ENCODE results near the gene ZNF79.

ZNF79 gene

GRCh38 chr9:127398275-127398647 is 25.9 kb upstream of the ZNF79 start:
- no peak overlapping the region for H3K4me3 ChIP-seq (ENCODE audit: low read depth, low read length)
- TF ChIP-seq CTCF (IDR thresholded peaks at IDR 0.05; ENCODE audit: borderline replicate concordance, insufficient read depth, low read depth, low read length), result no peak

- TF ChIP-seq CTCF (IDR thresholded peaks at IDR 0.05; ENCODE audit: borderline replicate concordance, insufficient read depth, low read depth, low read length), result no peak
- no peak overlapping the region for H3K4me3 ChIP-seq (ENCODE audit: low read depth, low read length)
Observed at GRCh38 chr9:127398715-127399400, 25.3 kb upstream of the ZNF79 start.

DNA sequence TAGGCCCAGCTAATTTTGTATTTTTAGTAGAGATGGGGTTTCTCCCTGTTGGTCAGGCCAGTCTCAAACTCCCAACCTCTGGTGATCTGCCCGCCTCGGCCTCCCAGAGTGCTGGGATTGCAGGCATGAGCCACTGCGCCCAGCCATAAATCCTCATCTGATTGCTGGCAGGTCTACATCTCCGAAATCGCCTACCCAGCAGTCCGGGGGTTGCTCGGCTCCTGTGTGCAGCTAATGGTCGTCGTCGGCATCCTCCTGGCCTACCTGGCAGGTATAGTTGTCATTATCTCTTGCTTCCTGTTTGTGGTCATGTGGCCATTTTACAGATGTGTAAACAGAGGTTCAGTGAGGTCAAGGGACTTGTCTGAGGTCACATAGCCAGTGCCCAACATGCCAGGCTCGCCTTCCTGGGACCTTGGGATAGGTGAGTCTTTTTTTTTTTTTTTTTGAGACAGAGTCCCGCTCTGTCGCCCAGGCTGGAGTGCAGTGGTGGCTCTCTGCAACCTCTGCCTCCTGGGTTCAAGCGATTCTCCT is 24.4 kb upstream of the ZNF79 start:
- no peak for TF ChIP-seq CTCF (IDR thresholded peaks at IDR 0.05; ENCODE audit: borderline replicate concordance, insufficient read depth, low read depth, low read length)
- no peak overlapping the region for H3K4me3 ChIP-seq (ENCODE audit: low read depth, low read length)

GRCh38 chr9:127402401-127403090 is 21.6 kb upstream of the ZNF79 start:
- H3K4me3 ChIP-seq (ENCODE audit: low read depth, low read length), result no peak overlapping the region
- no peak for TF ChIP-seq CTCF (IDR thresholded peaks at IDR 0.05; ENCODE audit: borderline replicate concordance, insufficient read depth, low read depth, low read length)

DNA sequence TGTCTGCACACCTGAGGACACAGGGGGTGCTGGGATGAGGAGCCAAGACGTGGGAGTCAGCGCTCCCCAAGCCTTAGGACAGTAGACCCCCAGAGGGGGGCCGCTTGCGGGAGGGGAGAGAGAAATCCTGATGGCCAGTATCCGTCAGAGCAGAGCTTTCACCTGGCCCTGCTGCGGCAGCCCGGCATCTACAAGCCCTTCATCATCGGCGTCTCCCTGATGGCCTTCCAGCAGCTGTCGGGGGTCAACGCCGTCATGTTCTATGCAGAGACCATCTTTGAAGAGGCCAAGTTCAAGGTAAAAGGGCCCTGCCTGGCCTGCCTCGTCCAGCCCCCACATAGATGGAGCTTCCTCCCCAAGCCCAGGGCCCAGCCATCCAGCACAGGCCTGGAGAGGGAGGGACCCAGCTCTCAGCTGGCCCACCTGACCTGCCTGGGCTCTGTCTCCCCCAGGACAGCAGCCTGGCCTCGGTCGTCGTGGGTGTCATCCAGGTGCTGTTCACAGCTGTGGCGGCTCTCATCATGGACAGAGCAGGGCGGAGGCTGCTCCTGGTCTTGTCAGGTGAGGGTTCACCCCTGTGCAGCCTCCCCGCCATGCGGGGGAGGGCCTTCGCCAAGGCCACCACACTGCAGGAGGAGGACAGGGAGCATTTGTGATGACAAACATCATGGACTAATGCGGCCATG is 20.5 kb upstream of the ZNF79 start:
- no peak for TF ChIP-seq CTCF (IDR thresholded peaks at IDR 0.05; ENCODE audit: borderline replicate concordance, insufficient read depth, low read depth, low read length)

GRCh38 chr9:127404631-127405030 is 19.6 kb upstream of the ZNF79 start:
- no peak overlapping the region for H3K4me3 ChIP-seq (ENCODE audit: low read depth, low read length)
- TF ChIP-seq CTCF (IDR thresholded peaks at IDR 0.05; ENCODE audit: borderline replicate concordance, insufficient read depth, low read depth, low read length), result no peak

More for the DNA sequence above, 20.5 kb upstream of the ZNF79 start:
- no peak overlapping the region for H3K4me3 ChIP-seq (ENCODE audit: low read depth, low read length)
